ENCODE measurements around the gene PNPLA7.
A peak's percentile ranks its signal among the peaks of the same experiment; 100 is the strongest.

PNPLA7 gene

GRCh38 chr9:137454597-137455358 lies 95.4 kb downstream of the PNPLA7 start:
- no peaks in the 10 kb centered on the region for H3K4me1 ChIP-seq (ENCODE audit: insufficient read depth, poor library complexity, severe bottlenecking)
- H3K27me3 ChIP-seq (ENCODE audit: insufficient read depth, poor library complexity, severe bottlenecking) = no peaks in the 10 kb centered on the region
- ATAC-seq (ENCODE audit: low read depth) = no peak
- DNase-seq (ENCODE audit: low spot score) = peak; percentile 67
- H3K36me3 ChIP-seq (ENCODE audit: low read depth) = peaks cover 32% of the 10 kb centered on the region
- no peak for TF ChIP-seq CTCF (IDR thresholded peaks at IDR 0.05; ENCODE audit: poor library complexity, severe bottlenecking)
- no peak overlapping the region for H3K4me3 ChIP-seq (ENCODE audit: severe bottlenecking)
- H3K27ac ChIP-seq (ENCODE audit: poor library complexity, severe bottlenecking) = no peak overlapping the region
- no peaks in the 10 kb centered on the region for H3K9me3 ChIP-seq (ENCODE audit: severe bottlenecking)

- no peak for TF ChIP-seq CTCF (IDR thresholded peaks at IDR 0.05; ENCODE audit: poor library complexity, severe bottlenecking)
- Histone ChIP-seq H3K4me1 (ENCODE audit: insufficient read depth, poor library complexity, severe bottlenecking) (no peaks in the 10 kb centered on the region), H3K4me3 (ENCODE audit: severe bottlenecking) (no peak overlapping the region), H3K27me3 (ENCODE audit: insufficient read depth, poor library complexity, severe bottlenecking) (no peaks in the 10 kb centered on the region), H3K36me3 (ENCODE audit: low read depth) (peaks cover 32% of the 10 kb centered on the region), H3K9me3 (ENCODE audit: severe bottlenecking) (no peaks in the 10 kb centered on the region), H3K27ac (ENCODE audit: poor library complexity, severe bottlenecking) (no peak overlapping the region)
- peak; percentile 76 for DNase-seq (ENCODE audit: low spot score)
- no peak for ATAC-seq (ENCODE audit: low read depth)
These were observed 96.0 kb downstream of the PNPLA7 start for GRCh38 chr9:137454145-137454596.

- no peak overlapping the region for H3K27ac ChIP-seq (ENCODE audit: poor library complexity, severe bottlenecking)
- ATAC-seq (ENCODE audit: low read depth) = peak; percentile 68
- no peaks in the 10 kb centered on the region for H3K4me1 ChIP-seq (ENCODE audit: insufficient read depth, poor library complexity, severe bottlenecking)
These were observed 96.5 kb downstream of the PNPLA7 start for GRCh38 chr9:137453643-137454081.

GRCh38 chr9:137452761-137453642 lies 97.2 kb downstream of the PNPLA7 start:
- Histone ChIP-seq H3K36me3 (ENCODE audit: low read depth) (peaks cover 32% of the 10 kb centered on the region), H3K4me3 (ENCODE audit: severe bottlenecking) (no peak overlapping the region), H3K27me3 (ENCODE audit: insufficient read depth, poor library complexity, severe bottlenecking) (no peaks in the 10 kb centered on the region), H3K9me3 (ENCODE audit: severe bottlenecking) (no peaks in the 10 kb centered on the region), H3K4me1 (ENCODE audit: insufficient read depth, poor library complexity, severe bottlenecking) (no peaks in the 10 kb centered on the region), H3K27ac (ENCODE audit: poor library complexity, severe bottlenecking) (no peak overlapping the region)
- TF ChIP-seq CTCF (IDR thresholded peaks at IDR 0.05; ENCODE audit: poor library complexity, severe bottlenecking) = no peak
- no peak for ATAC-seq (ENCODE audit: low read depth)
- peak; percentile 71 for DNase-seq (ENCODE audit: low spot score)

More at GRCh38 chr9:137453643-137454081, 96.5 kb downstream of the PNPLA7 start:
- DNase-seq (ENCODE audit: low spot score) = peak; percentile 67
- Histone ChIP-seq H3K27me3 (ENCODE audit: insufficient read depth, poor library complexity, severe bottlenecking) (no peaks in the 10 kb centered on the region), H3K9me3 (ENCODE audit: severe bottlenecking) (no peaks in the 10 kb centered on the region), H3K36me3 (ENCODE audit: low read depth) (peaks cover 32% of the 10 kb centered on the region), H3K4me3 (ENCODE audit: severe bottlenecking) (no peak overlapping the region)
- TF ChIP-seq CTCF (IDR thresholded peaks at IDR 0.05; ENCODE audit: poor library complexity, severe bottlenecking) = no peak
